CD14-positive monocyte (primary cell): ENCODE measurements around the gene HMGCS2. TPM values are rescaled to one million over a fixed set of nuclear protein-coding genes. Genes with fewer than 3 reads are reported as not detected.
A peak's percentile ranks its signal among the peaks of the same experiment; 100 is the strongest.

Source experiments
- DNase-seq, 3 donors: peaks; one replicate each; pipeline ENCODE4 v3.0.0-alpha.2; 2011 to 2022
- H2AFZ ChIP-seq: 2 replicates; pipeline ENCODE4 v1.6.0; 2012; ENCODE audit warnings: mild to moderate bottlenecking, low read depth, low read length, inconsistent platforms; ENCODE audit not compliant: insufficient read depth, poor library complexity, severe bottlenecking
- H3K27ac ChIP-seq, 2 donors: 1 replicate in 1 of 2; 2 replicates in 1 of 2; pipeline ENCODE4 v1.5.1; 2012 to 2013; ENCODE audit warnings: low read length in 2 of 2, control low read depth in 1 of 2, inconsistent platforms in 1 of 2, low read depth in 1 of 2, mild to moderate bottlenecking in 1 of 2
- H3K27me3 ChIP-seq, 2 donors: one replicate each; pipeline versions ENCODE4 v1.6.0 to v1.6.1; 2011 to 2013; ENCODE audit warnings: low read length in 2 of 2; ENCODE audit not compliant: control insufficient read depth in 2 of 2, insufficient read depth in 2 of 2
- H3K36me3 ChIP-seq, 2 donors: replicated peaks in 1 of 2; 1 replicate in 1 of 2; 2 replicates in 1 of 2; pipeline versions ENCODE4 v1.5.1 to v1.6.1; 2012 to 2013; ENCODE audit warnings: low read length in 2 of 2, control low read depth in 1 of 2, inconsistent platforms in 1 of 2, mild to moderate bottlenecking in 1 of 2; ENCODE audit not compliant: insufficient read depth in 2 of 2, control insufficient read depth in 1 of 2
- H3K4me1 ChIP-seq, 2 donors: 1 replicate in 1 of 2; 2 replicates in 1 of 2; pipeline versions ENCODE4 v1.5.1 to v1.6.1; 2012 to 2013; ENCODE audit warnings: low read length in 2 of 2, control low read depth in 1 of 2, inconsistent platforms in 1 of 2, mild to moderate bottlenecking in 1 of 2, moderate library complexity in 1 of 2; ENCODE audit not compliant: insufficient read depth in 2 of 2, control insufficient read depth in 1 of 2
- H3K4me2 ChIP-seq: replicated peaks from 2 replicates; pipeline ENCODE3; 2012; ENCODE audit warnings: low read length, moderate library complexity, mild to moderate bottlenecking; ENCODE audit not compliant: poor library complexity, severe bottlenecking; ENCODE audit errors: extremely low read depth
- H3K4me3 ChIP-seq, 3 experiments: fragments of 200-600 bp in 1 of 3; sonication (generic) in 1 of 3; replicated peaks in 1 of 3; 1 replicate in 2 of 3; 2 replicates in 1 of 3; pipeline ENCODE4 v1.5.1; 2011 to 2013; ENCODE audit warnings: low read length in 3 of 3, mild to moderate bottlenecking in 3 of 3, control low read depth in 2 of 3, low read depth in 2 of 3, inconsistent platforms in 1 of 3, moderate library complexity in 1 of 3
- H3K79me2 ChIP-seq: 2 replicates; pipeline ENCODE4 v1.6.0; 2012; ENCODE audit warnings: mild to moderate bottlenecking, control low read depth, inconsistent platforms, low read length, moderate library complexity; ENCODE audit not compliant: insufficient read depth
- H3K9ac ChIP-seq: 2 replicates; pipeline ENCODE4 v1.6.0; 2017; ENCODE audit warnings: low read length, mild to moderate bottlenecking; ENCODE audit not compliant: insufficient read depth, poor library complexity, severe bottlenecking
- H3K9me3 ChIP-seq, 2 donors: replicated peaks in 1 of 2; 1 replicate in 1 of 2; 2 replicates in 1 of 2; pipeline versions ENCODE4 v1.5.1 to v1.6.1; 2012 to 2013; ENCODE audit warnings: low read length in 2 of 2, control low read depth in 1 of 2; ENCODE audit not compliant: control insufficient read depth in 1 of 2, insufficient read depth in 1 of 2
- H4K20me1 ChIP-seq: 2 replicates; pipeline ENCODE4 v1.6.0; 2012; ENCODE audit warnings: mild to moderate bottlenecking, low read length, control low read depth, moderate library complexity; ENCODE audit not compliant: insufficient read depth
- H3K27ac Mint-ChIP-seq, 7 donors: one replicate each; pipeline ENCODE4 v1.8.0; 2020; ENCODE audit warnings: mild to moderate bottlenecking in 7 of 7, mixed read lengths in 7 of 7, moderate library complexity in 6 of 7, inconsistent platforms in 2 of 7
- H3K27me3 Mint-ChIP-seq, 3 donors: one replicate each; pipeline ENCODE4 v1.8.0; 2021 to 2022; ENCODE audit warnings: low read depth in 3 of 3, mild to moderate bottlenecking in 3 of 3, mixed read lengths in 3 of 3, moderate library complexity in 3 of 3, inconsistent platforms in 1 of 3
- H3K36me3 Mint-ChIP-seq, 2 donors: one replicate each; pipeline ENCODE4 v1.8.0; 2020; ENCODE audit warnings: mixed read lengths in 2 of 2, inconsistent platforms in 1 of 2, mild to moderate bottlenecking in 1 of 2
- H3K4me1 Mint-ChIP-seq: one replicate; pipeline ENCODE4 v1.8.0; 2020; ENCODE audit warnings: mild to moderate bottlenecking, mixed read lengths
- H3K4me3 Mint-ChIP-seq, 2 donors: one replicate each; pipeline ENCODE4 v1.8.0; 2020; ENCODE audit warnings: mild to moderate bottlenecking in 2 of 2, mixed read lengths in 2 of 2, moderate library complexity in 1 of 2
- H3K9me3 Mint-ChIP-seq, 7 donors: one replicate each; pipeline ENCODE4 v1.8.0; 2020 to 2022; ENCODE audit warnings: mixed read lengths in 7 of 7, mild to moderate bottlenecking in 6 of 7, moderate library complexity in 6 of 7, inconsistent platforms in 2 of 7
- WGBS: methylation state at CpG from one replicate; pipeline ENCODE4 v1.1.5; 2013; ENCODE audit warnings: missing lambda C conversion rate; ENCODE audit not compliant: insufficient coverage; 5-methylcytosine and 5-hydroxymethylcytosine counted together
- intact Hi-C, 2 donors: fragments of 100-400 bp; cut with micrococcal nuclease; formaldehyde crosslinking; loops; one replicate each; pipeline versions ENCODE4 v1.15.0 to v1.15.1; 2023
- polyA plus RNA-seq, 3 donors: library from polyadenylated mRNA; depleted of rRNA in 1 of 3; unstranded in 2 of 3; stranded (reverse) in 1 of 3; fragments of 300-500 nt in 2 of 3; fragments of >200 nt in 1 of 3; fragmentation: Illumina TruSeq in 2 of 3; gene quantifications; 1 replicate in 2 of 3; 2 replicates in 1 of 3; pipeline ENCODE4 v1.2.3, GENCODE V29; 2012 to 2021
- TF ChIP-seq, protein P1 (sequence below): fragments of 200-600 bp; IDR thresholded peaks from one replicate; pipeline ENCODE4 v1.8.0; 2022; ENCODE audit warnings: antibody characterized with exemption, mild to moderate bottlenecking

Gene HMGCS2
- polyA plus RNA-seq, 3 donors, result not detected

DNA sequence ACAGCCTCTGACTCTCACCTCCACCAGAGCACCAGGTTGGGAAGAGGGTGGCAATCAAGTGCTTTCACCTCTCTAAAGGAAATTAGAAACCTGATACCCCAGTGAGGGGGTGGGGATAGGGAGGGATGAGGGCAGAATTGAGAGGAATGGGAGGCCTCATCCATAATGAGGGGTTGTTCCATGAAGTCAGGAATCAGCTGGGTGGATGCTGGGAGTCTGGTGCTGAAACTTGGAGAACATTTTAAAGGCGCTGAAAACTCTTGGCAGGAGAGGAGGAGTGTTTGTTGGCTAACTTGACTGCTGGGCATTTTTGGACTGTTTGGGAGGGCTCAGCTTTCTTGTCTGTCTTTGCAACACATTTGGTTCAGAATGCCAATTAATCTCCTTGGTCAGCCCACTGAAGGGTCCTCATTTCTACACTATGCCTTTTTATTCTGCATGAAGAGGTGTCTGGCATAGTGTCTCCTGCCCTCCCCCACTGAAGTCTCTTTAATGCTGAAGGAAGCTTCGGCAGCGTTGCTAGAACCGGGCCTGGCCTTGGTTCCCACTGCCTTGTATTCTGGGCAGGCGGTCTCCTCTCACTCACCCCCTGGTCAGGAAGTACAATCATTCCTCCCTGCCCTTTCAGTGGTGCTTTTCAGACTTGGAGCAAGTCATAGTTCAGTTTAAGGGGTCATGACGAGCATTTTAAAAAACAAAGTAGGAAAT lies 54.8 kb downstream of the HMGCS2 start:
- Histone ChIP-seq H3K79me2 (peaks cover 41% of the 10 kb centered on the region), H3K4me1 (peaks cover 15 to 18% of the 10 kb centered on the region in 2 donors), H3K4me3 (no peak overlapping the region), H3K36me3 (no peaks in the 10 kb centered on the region), H3K9me3 (no peaks in the 10 kb centered on the region), H3K4me2 (no peak overlapping the region), H3K9ac (no peak overlapping the region), H2AFZ (peak overlapping the region; percentile 17), H3K27ac (no peak overlapping the region), H4K20me1 (no peaks in the 10 kb centered on the region), H3K27me3 (no peaks in the 10 kb centered on the region)
- no peak for DNase-seq
- H3K4me3 Mint-ChIP-seq, result peak overlapping the region in 1 of 2 donors; percentile 43
- intact Hi-C loops, result no loop called here
- peaks cover 0 to 3% (median 0%) of the 10 kb centered on the region in 7 donors for H3K9me3 Mint-ChIP-seq
- H3K27me3 Mint-ChIP-seq, result peaks cover 2 to 16% (median 10%) of the 10 kb centered on the region in 3 donors
- peaks cover 50% of the 10 kb centered on the region for H3K4me1 Mint-ChIP-seq
- H3K36me3 Mint-ChIP-seq, result no peaks in the 10 kb centered on the region
- TF ChIP-seq, protein P1, sequence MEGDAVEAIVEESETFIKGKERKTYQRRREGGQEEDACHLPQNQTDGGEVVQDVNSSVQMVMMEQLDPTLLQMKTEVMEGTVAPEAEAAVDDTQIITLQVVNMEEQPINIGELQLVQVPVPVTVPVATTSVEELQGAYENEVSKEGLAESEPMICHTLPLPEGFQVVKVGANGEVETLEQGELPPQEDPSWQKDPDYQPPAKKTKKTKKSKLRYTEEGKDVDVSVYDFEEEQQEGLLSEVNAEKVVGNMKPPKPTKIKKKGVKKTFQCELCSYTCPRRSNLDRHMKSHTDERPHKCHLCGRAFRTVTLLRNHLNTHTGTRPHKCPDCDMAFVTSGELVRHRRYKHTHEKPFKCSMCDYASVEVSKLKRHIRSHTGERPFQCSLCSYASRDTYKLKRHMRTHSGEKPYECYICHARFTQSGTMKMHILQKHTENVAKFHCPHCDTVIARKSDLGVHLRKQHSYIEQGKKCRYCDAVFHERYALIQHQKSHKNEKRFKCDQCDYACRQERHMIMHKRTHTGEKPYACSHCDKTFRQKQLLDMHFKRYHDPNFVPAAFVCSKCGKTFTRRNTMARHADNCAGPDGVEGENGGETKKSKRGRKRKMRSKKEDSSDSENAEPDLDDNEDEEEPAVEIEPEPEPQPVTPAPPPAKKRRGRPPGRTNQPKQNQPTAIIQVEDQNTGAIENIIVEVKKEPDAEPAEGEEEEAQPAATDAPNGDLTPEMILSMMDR, result no peak
- no peak overlapping the region for H3K27ac Mint-ChIP-seq
- WGBS, result 81% methylated on average over 4 of the region's 6 CpGs

DNA sequence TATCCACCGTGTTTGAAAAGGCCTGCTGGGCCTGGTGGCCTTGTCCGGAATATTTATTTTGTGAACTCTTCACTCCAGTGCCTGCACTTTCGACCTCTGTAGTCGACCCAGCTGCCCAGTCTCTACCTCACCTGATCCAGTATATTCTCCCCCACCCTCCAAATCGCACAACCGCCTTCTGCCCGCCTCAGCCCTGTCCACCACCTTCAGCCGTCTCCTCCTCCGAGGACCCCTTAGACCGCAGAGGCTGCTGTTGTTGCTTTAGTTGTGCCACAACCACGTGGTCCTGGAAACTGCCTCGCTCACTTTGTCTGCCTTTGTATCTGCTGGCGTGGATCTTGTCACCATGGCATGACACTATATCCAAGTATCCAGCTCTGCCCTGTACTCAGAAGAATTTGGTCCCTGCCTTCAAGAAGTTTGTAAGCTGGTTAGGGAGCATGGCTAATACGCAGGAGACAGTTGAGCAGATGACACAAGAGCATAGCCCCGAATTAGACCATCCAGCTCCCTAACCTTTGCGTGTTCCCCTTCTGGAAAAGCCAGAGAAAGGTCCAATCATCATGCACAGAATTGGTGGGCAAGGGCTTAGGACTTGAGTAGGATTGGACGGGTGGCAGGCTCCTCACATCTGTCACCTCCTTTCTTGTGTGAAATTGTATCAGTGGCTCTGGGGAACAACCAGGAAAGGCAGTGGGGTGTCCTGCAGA lies 55.5 kb downstream of the HMGCS2 start:
- DNase-seq, result no peak
- Mint-ChIP-seq H3K4me1 (peaks cover 50% of the 10 kb centered on the region), H3K9me3 (peaks cover 0 to 3% (median 0%) of the 10 kb centered on the region in 7 donors), H3K27me3 (peaks cover 2 to 17% (median 10%) of the 10 kb centered on the region in 3 donors), H3K27ac (peak overlapping the region in 3 of 7 donors; percentile 28 to 58 (median 35)), H3K4me3 (peak overlapping the region; percentile 76 to 81), H3K36me3 (no peaks in the 10 kb centered on the region)
- no peaks in the 10 kb centered on the region for H3K36me3 ChIP-seq
- intact Hi-C loops, result no loop called here
- no peaks in the 10 kb centered on the region for H3K9me3 ChIP-seq
- no peaks in the 10 kb centered on the region for H4K20me1 ChIP-seq
- no peaks in the 10 kb centered on the region for H3K27me3 ChIP-seq
- TF ChIP-seq, protein P1, result no peak
- peaks cover 15 to 18% of the 10 kb centered on the region in 2 donors for H3K4me1 ChIP-seq
- WGBS, result 38% methylated on average over 14 of the region's 17 CpGs
- H3K79me2 ChIP-seq, result peaks cover 37% of the 10 kb centered on the region
- H3K9ac ChIP-seq, result no peak overlapping the region
- peak overlapping the region; percentile 50 for H2AFZ ChIP-seq
- peak overlapping the region in 1 of 3 experiments; percentile 93 for H3K4me3 ChIP-seq
- H3K27ac ChIP-seq, result no peak overlapping the region
- H3K4me2 ChIP-seq, result peak overlapping the region; percentile 100
